Breast epithelium (tissue), 3 donors: ENCODE measurements around the gene SHC3.

Source experiments
- CTCF ChIP-seq, 3 donors: fragments of 450-650 bp; IDR thresholded peaks; one replicate each; pipeline ENCODE4 v1.5.1; 2016 to 2017; ENCODE audit warnings: antibody characterized with exemption in 3 of 3, mild to moderate bottlenecking in 3 of 3, moderate library complexity in 3 of 3
- POLR2AphosphoS5 ChIP-seq, 3 donors: sonication (generic); formaldehyde crosslinking; IDR thresholded peaks; one replicate each; pipeline ENCODE4 v1.6.1; 2017; ENCODE audit warnings: antibody characterized with exemption in 3 of 3

DNA sequence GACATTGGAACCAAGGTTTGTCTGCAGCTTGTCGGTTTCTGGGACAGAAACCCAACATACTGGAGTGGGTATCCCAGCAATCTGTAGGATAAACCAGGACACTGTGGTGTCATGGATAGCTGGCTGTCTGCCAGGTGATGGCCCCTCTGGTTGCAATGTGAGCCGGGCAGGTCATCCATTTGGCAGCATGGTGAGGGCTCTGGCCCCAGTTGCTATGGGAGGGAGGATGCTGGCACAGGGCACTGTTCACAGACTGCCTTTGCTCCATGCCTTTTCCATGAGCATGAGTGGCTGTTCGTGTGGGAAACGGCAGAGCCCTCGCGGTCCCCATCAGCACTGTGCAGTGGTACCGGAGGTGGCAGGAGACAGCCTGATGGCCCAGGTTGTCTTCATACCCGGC, 181.0 kb downstream of the SHC3 start:
- no peak for TF ChIP-seq CTCF (IDR thresholded peaks at IDR 0.05)
- TF ChIP-seq POLR2AphosphoS5 (IDR thresholded peaks at IDR 0.05), result no peak
